LNCAP (cell line): ENCODE results near the gene ASB2.

Experiments
- CTCF ChIP-seq: fragments of 450-650 bp; IDR thresholded peaks from 2 replicates; pipeline ENCODE4 v1.5.1; 2017; ENCODE audit warnings: mild to moderate bottlenecking

Gene ASB2

GRCh38 chr14:93926873-93927799 lies 49.2 kb downstream of the ASB2 start, which contains the start of gene FAM181A:
FAM181A (plus strand) TSS chr14:93927344; CDS start chr14:93928286, 942 bp downstream.
- no peak for TF ChIP-seq CTCF

- TF ChIP-seq CTCF: no peak
These were observed 50.0 kb downstream of the ASB2 start for GRCh38 chr14:93926245-93926872.

- no peak for TF ChIP-seq CTCF
These were observed 50.9 kb downstream of the ASB2 start for GRCh38 chr14:93925374-93925895.

GRCh38 chr14:93924592-93925355 lies 51.6 kb downstream of the ASB2 start:
- TF ChIP-seq CTCF: no peak

GRCh38 chr14:93923626-93924025 lies 52.7 kb downstream of the ASB2 start:
- TF ChIP-seq CTCF: no peak

GRCh38 chr14:93921001-93921806 lies 55.2 kb downstream of the ASB2 start:
- no peak for TF ChIP-seq CTCF
